H1 (cell line): Measurements from ENCODE around the gene CTSK. TPM values are rescaled to one million over a fixed set of nuclear protein-coding genes. Genes with fewer than 3 reads are reported as not detected.

Source experiments
- CBX5 ChIP-seq: fragments of 300-800, 300-1000 bp; sonication (generic); IDR thresholded peaks from 2 replicates; pipeline ENCODE4 v1.7.1; 2016; ENCODE audit warnings: antibody characterized with exemption, low read length, low read depth
- polyA plus RNA-seq, 7 experiments: library from polyadenylated mRNA; depleted of rRNA in 3 of 7; stranded (reverse) in 5 of 7; unstranded in 2 of 7; fragments of >200 nt in 5 of 7; fragments of 200-250 nt in 2 of 7; gene quantifications; 1 replicate in 5 of 7; 2 replicates in 1 of 7; 4 replicates in 1 of 7; pipeline versions ENCODE4 v1.2.1 to v1.2.3, GENCODE V29; 2011 to 2013; ENCODE audit warnings: missing spikeins in 2 of 7, mixed read lengths in 2 of 7
- total RNA-seq: library from RNA; stranded (reverse); fragmentation: NEBNext Ultra II Directional; extraction: Animal tissue kit (Norgen Biotek cat#: 25700); gene quantifications from 2 replicates; pipeline ENCODE4 v1.2.1, GENCODE V29; 2021

Gene CTSK
- total and polyA plus RNA-seq, 2 of the 8 experiments (the other 6 are each of a cell fraction or from before 2014, with no cell fraction given) = 2.7 to 4.2 TPM

DNA sequence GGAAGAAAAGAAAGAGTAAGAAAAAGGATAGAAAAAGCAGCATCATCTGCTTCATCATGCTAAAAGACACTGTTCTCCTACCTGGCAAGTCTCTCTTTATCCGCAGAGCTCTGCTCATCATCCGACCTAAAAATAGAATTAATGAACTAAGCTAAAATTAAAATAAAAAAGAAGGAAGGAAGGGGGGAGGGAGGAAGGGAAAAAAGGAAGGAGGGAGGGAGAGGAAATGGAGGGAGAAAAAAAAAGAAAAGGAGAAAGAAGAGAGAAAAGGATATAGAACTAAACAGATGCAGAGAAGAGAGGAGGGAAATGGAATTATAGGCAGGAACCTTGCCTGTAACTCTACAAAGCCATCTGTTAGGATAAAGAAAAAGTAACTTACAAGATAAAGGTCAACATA, 34.3 kb upstream of the CTSK start (continued):
- no peak for TF ChIP-seq CBX5
